WTC11 (cell line): Measurements from ENCODE around the gene LGALS7.
"Not testable (repeated sequence)": the region's sequence is repeated elsewhere in the genome, so short reads cannot be mapped to it uniquely, and the experiment has no call there.

Source experiments
- ATF3 ChIP-seq: sonication (generic); formaldehyde crosslinking; conservative IDR thresholded peaks from 2 replicates; pipeline ENCODE4 v1.8.1; 2022; ENCODE audit warnings: mild to moderate bottlenecking, missing genetic modification reagents
- CTCF ChIP-seq: fragments of 200-600 bp; IDR thresholded peaks from 2 replicates; pipeline ENCODE4 v1.8.0; 2022; ENCODE audit warnings: antibody characterized with exemption
- ELF4 ChIP-seq: sonication (generic); formaldehyde crosslinking; IDR thresholded peaks from 2 replicates; pipeline ENCODE4 v1.8.1; 2022; ENCODE audit warnings: low read depth, mild to moderate bottlenecking, moderate library complexity, missing genetic modification reagents
- ESRRA ChIP-seq: sonication (generic); formaldehyde crosslinking; IDR thresholded peaks from 2 replicates; pipeline ENCODE4 v1.8.1; 2022; ENCODE audit warnings: mild to moderate bottlenecking, missing genetic modification reagents, borderline replicate concordance
- JAZF1 ChIP-seq: fragments of 250-450 bp; sonication (Bioruptor Pico); IDR thresholded peaks from 2 replicates; pipeline ENCODE4 v1.9.0; 2021; ENCODE audit warnings: moderate library complexity, mild to moderate bottlenecking, inconsistent platforms
- RELA ChIP-seq: sonication (generic); formaldehyde crosslinking; IDR thresholded peaks from 2 replicates; pipeline ENCODE4 v1.8.1; 2022; ENCODE audit warnings: missing genetic modification reagents, mild to moderate bottlenecking, borderline replicate concordance
- TP53 ChIP-seq: sonication (generic); formaldehyde crosslinking; IDR thresholded peaks from 2 replicates; pipeline ENCODE4 v1.8.1; 2023; ENCODE audit warnings: mild to moderate bottlenecking, missing genetic modification reagents
- USF2 ChIP-seq: sonication (generic); formaldehyde crosslinking; IDR thresholded peaks from 2 replicates; pipeline ENCODE4 v1.8.1; 2023; ENCODE audit warnings: mild to moderate bottlenecking, missing genetic modification reagents, moderate library complexity
- TF ChIP-seq, protein P1 (sequence below): sonication (generic); formaldehyde crosslinking; IDR thresholded peaks from 2 replicates; pipeline ENCODE4 v1.8.0; 2023; ENCODE audit warnings: missing genetic modification reagents

DNA sequence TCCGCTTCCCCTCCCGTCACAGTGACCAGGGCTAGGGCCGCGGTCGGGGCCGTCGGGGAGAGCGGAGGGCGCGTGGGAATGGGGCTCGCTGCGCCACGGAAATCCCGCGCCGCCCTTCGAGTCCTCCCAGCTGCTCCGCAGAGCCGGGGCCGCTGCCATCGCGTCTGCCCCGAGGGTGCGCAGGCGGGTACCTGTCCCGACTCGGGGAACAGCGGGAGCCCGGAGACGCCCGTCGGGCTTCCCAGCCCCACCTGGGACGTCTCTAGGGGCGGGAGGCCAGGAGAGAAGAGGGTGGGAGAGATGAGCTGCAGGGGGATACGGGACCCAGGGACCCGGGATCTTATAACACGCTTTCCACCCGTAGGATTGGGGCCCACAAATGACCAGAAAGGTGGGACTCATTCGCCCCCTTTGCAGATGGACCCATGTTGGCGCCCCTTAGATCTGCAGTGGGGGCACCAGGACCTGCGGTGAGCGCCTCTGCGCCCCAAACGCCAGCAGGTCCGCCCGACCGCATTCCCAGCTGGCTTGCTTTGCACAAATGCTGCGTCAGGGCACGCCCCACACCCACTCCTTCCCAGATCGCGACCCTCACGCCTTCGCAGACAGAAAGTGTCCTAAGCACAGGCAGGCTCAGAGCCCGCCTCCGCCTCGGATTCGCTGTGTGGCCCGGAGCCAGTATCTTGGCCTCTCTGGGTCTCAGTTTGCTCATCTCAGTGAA is 2.9 kb downstream of the LGALS7 start:
- not testable (repeated sequence) for TF ChIP-seq CTCF; ESRRA; RELA (CRISPR knock-in tag); ELF4 (CRISPR knock-in tag); JAZF1; TP53 (CRISPR knock-in tag); USF2 (CRISPR knock-in tag); ATF3 (CRISPR knock-in tag)
- TF ChIP-seq, protein P1, sequence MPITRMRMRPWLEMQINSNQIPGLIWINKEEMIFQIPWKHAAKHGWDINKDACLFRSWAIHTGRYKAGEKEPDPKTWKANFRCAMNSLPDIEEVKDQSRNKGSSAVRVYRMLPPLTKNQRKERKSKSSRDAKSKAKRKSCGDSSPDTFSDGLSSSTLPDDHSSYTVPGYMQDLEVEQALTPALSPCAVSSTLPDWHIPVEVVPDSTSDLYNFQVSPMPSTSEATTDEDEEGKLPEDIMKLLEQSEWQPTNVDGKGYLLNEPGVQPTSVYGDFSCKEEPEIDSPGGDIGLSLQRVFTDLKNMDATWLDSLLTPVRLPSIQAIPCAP = not testable (repeated sequence)
